Keratinocyte (primary cell): ENCODE data around the gene CDH8. TPM values are rescaled to one million over a fixed set of nuclear protein-coding genes. Genes with fewer than 3 reads are reported as not detected.
A peak's percentile ranks its signal among the peaks of the same experiment; 100 is the strongest.

ENCODE experiments used
- DNase-seq: peaks from one replicate; pipeline ENCODE4 v3.0.0-alpha.2; 2011; ENCODE audit warnings: low read depth, missing footprints, low spot score
- FAIRE-seq: peaks from 2 replicates; lab custom pipeline; 2011; peaks lifted over from hg19 to GRCh38; lab: Jason Lieb, UNC
- H2AFZ ChIP-seq: 2 replicates; pipeline ENCODE4 v1.6.0; 2012; ENCODE audit warnings: low read length, control low read depth, inconsistent platforms; ENCODE audit not compliant: control insufficient read depth
- H3K27ac ChIP-seq: 2 replicates; pipeline ENCODE4 v1.5.1; 2011; ENCODE audit warnings: low read length; ENCODE audit not compliant: control insufficient read depth, insufficient read depth
- H3K27me3 ChIP-seq: 3 replicates; pipeline ENCODE4 v1.6.0; 2011; ENCODE audit warnings: low read length; ENCODE audit not compliant: control insufficient read depth, insufficient read depth; ENCODE audit errors: extremely low read depth
- H3K36me3 ChIP-seq, 2 experiments: 2 replicates in 1 of 2; 3 replicates in 1 of 2; pipeline ENCODE4 v1.5.1; 2011; ENCODE audit warnings: low read length in 2 of 2, mild to moderate bottlenecking in 1 of 2; ENCODE audit not compliant: control insufficient read depth in 2 of 2, insufficient read depth in 2 of 2; ENCODE audit errors: extremely low read depth in 1 of 2
- H3K4me1 ChIP-seq: 3 replicates; pipeline ENCODE4 v1.5.1; 2011; ENCODE audit warnings: low read length; ENCODE audit not compliant: control insufficient read depth, insufficient read depth; ENCODE audit errors: extremely low read depth
- H3K4me2 ChIP-seq: 3 replicates; pipeline ENCODE4 v1.6.0; 2011; ENCODE audit warnings: low read depth, low read length; ENCODE audit not compliant: control insufficient read depth, insufficient read depth; ENCODE audit errors: extremely low read depth
- H3K4me3 ChIP-seq, 3 experiments: fragments of 200-600 bp in 1 of 3; sonication (generic) in 1 of 3; 2 replicates in 2 of 3; 3 replicates in 1 of 3; pipeline ENCODE4 v1.5.1; 2011 to 2016; ENCODE audit warnings: low read length in 3 of 3, mild to moderate bottlenecking in 3 of 3, control low read depth in 2 of 3, inconsistent platforms in 1 of 3, low read depth in 1 of 3, mixed read lengths in 1 of 3, mixed run types in 1 of 3, moderate library complexity in 1 of 3; ENCODE audit not compliant: control insufficient read depth in 2 of 3, insufficient read depth in 2 of 3; ENCODE audit errors: extremely low read depth in 1 of 3
- H3K79me2 ChIP-seq: 2 replicates; pipeline ENCODE4 v1.6.0; 2012; ENCODE audit warnings: low read length; ENCODE audit not compliant: control insufficient read depth, insufficient read depth
- H3K9ac ChIP-seq: 3 replicates; pipeline ENCODE4 v1.6.0; 2011; ENCODE audit warnings: low read length; ENCODE audit not compliant: control insufficient read depth, insufficient read depth; ENCODE audit errors: extremely low read depth
- H3K9me1 ChIP-seq: 3 replicates; pipeline ENCODE4 v1.6.0; 2011; ENCODE audit warnings: low read length; ENCODE audit not compliant: control insufficient read depth, insufficient read depth; ENCODE audit errors: extremely low read depth
- H3K9me3 ChIP-seq: 2 replicates; pipeline ENCODE4 v1.5.1; 2012; ENCODE audit warnings: low read depth, low read length; ENCODE audit not compliant: control insufficient read depth
- H4K20me1 ChIP-seq: 3 replicates; pipeline ENCODE4 v1.6.0; 2011; ENCODE audit warnings: low read length; ENCODE audit not compliant: control insufficient read depth, insufficient read depth; ENCODE audit errors: extremely low read depth
- EZH2 ChIP-seq: IDR thresholded peaks from one replicate; pipeline ENCODE4 v1.6.1; 2012; ENCODE audit warnings: inconsistent platforms, mild to moderate bottlenecking, low read length, moderate library complexity
- dilution Hi-C: fragments of 300-500 bp; cut with MboI; formaldehyde crosslinking; loops from one replicate; pipeline ENCODE4 v1.7.0; 2020; ENCODE audit warnings: low sequenced_read_pairs; ENCODE audit not compliant: extremely low pct_ligation_motif_present
- polyA plus RNA-seq, 5 experiments: library from polyadenylated mRNA; depleted of rRNA in 3 of 5; stranded (reverse) in 3 of 5; stranded (forward) in 1 of 5; unstranded in 1 of 5; fragments of >200 nt; gene quantifications; 1 replicate in 1 of 5; 2 replicates in 3 of 5; 3 replicates in 1 of 5; pipeline versions ENCODE4 v1.2.1 to v1.2.3, GENCODE V29; 2011 to 2012; ENCODE audit warnings: missing spikeins in 2 of 5, low read depth in 1 of 5, low replicate concordance in 1 of 5
- TF ChIP-seq, protein P1 (sequence below), 3 experiments: IDR thresholded peaks in 1 of 3; conservative IDR thresholded peaks in 1 of 3; optimal IDR thresholded peaks in 1 of 3; 2 replicates in 2 of 3; 3 replicates in 1 of 3; pipeline versions ENCODE3 to v1.5.1; 2011; ENCODE audit warnings: low read length in 3 of 3, mild to moderate bottlenecking in 3 of 3, moderate library complexity in 2 of 3, control low read depth in 1 of 3, inconsistent platforms in 1 of 3; ENCODE audit not compliant: insufficient read depth in 2 of 3; ENCODE audit errors: extremely low read depth in 1 of 3

CDH8 gene
- polyA plus RNA-seq, 1 donor (not counting 4 experiments of a cell fraction or from before 2014, with no cell fraction given), result 0.18 TPM

DNA sequence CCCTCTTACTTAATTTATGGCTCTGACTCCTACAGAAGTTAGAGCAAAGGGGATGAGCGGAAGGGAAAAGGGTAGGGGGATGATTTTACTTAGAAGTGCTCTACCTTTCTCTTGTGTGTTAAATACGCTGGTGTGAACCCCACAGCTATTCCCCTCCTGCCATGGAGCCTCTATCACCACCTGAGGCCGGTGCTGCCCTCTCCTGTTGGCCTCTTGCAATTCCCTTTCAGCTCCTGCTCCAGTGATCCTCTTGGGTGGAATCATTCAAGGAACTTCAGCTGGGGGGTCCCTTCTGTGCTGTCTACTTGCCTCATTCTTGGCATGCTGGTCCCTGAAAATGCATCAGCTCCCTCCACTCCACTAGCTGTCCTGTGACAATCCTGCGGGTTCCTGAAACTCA, 41.8 kb upstream of the CDH8 start:
- H3K36me3 ChIP-seq, result no peaks in the 10 kb centered on the region
- no peak overlapping the region for H3K4me3 ChIP-seq
- H3K9me1 ChIP-seq, result no peaks in the 10 kb centered on the region
- no peak for TF ChIP-seq EZH2
- TF ChIP-seq, protein P1, sequence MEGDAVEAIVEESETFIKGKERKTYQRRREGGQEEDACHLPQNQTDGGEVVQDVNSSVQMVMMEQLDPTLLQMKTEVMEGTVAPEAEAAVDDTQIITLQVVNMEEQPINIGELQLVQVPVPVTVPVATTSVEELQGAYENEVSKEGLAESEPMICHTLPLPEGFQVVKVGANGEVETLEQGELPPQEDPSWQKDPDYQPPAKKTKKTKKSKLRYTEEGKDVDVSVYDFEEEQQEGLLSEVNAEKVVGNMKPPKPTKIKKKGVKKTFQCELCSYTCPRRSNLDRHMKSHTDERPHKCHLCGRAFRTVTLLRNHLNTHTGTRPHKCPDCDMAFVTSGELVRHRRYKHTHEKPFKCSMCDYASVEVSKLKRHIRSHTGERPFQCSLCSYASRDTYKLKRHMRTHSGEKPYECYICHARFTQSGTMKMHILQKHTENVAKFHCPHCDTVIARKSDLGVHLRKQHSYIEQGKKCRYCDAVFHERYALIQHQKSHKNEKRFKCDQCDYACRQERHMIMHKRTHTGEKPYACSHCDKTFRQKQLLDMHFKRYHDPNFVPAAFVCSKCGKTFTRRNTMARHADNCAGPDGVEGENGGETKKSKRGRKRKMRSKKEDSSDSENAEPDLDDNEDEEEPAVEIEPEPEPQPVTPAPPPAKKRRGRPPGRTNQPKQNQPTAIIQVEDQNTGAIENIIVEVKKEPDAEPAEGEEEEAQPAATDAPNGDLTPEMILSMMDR (optimal IDR thresholded peaks at IDR 0.05 in 1 of 3, IDR thresholded peaks at IDR 0.05 in 1 of 3, conservative IDR thresholded peaks at IDR 0.05 in 1 of 3; ENCODE audit: extremely low read depth in 1 of 3, insufficient read depth in 2 of 3, low read length in 3 of 3), result peak; percentile 35 to 69 (median 68)
- no peaks in the 10 kb centered on the region for H3K9me3 ChIP-seq
- no peaks in the 10 kb centered on the region for H3K4me1 ChIP-seq
- no peak overlapping the region for H3K9ac ChIP-seq
- no peaks in the 10 kb centered on the region for H3K27me3 ChIP-seq
- no peak for DNase-seq
- FAIRE-seq, result no peak
- H3K79me2 ChIP-seq, result no peaks in the 10 kb centered on the region
- no peaks in the 10 kb centered on the region for H4K20me1 ChIP-seq
- no peak overlapping the region for H3K4me2 ChIP-seq
- H3K27ac ChIP-seq, result no peak overlapping the region
- no peak overlapping the region for H2AFZ ChIP-seq
- dilution Hi-C loops, result no loop called here

DNA sequence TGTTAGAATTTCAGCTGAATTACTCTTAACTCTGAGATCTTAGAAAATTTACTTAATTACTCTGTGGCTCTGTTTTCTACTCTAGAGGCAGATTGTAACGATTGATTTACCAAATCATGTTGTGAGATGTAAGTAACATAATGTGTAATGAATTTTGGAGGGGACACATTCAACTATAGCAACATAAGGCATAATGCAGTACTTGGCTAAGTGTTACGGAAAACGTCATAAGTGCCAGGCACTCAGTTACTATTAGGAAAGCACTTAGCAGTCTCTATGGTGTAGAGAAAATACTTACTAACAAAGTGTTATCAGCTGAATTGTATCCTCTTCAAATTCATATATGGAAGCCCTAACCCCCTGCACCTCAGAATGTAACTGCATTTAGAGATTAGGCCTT, 40.6 kb upstream of the CDH8 start:
- Histone ChIP-seq H3K27ac (no peak overlapping the region), H3K36me3 (no peaks in the 10 kb centered on the region), H3K9me3 (no peaks in the 10 kb centered on the region), H2AFZ (no peak overlapping the region), H3K4me1 (no peaks in the 10 kb centered on the region), H3K27me3 (no peaks in the 10 kb centered on the region), H3K79me2 (no peaks in the 10 kb centered on the region), H3K4me2 (no peak overlapping the region), H3K9me1 (no peaks in the 10 kb centered on the region), H3K4me3 (no peak overlapping the region), H4K20me1 (no peaks in the 10 kb centered on the region), H3K9ac (no peak overlapping the region)
- DNase-seq (no peak), FAIRE-seq (no peak)
- dilution Hi-C loops, result no loop called here
- TF ChIP-seq, protein P1 (optimal IDR thresholded peaks at IDR 0.05 in 1 of 3, IDR thresholded peaks at IDR 0.05 in 1 of 3, conservative IDR thresholded peaks at IDR 0.05 in 1 of 3; ENCODE audit: extremely low read depth in 1 of 3, insufficient read depth in 2 of 3, low read length in 3 of 3), result no peak
- no peak for TF ChIP-seq EZH2
